ENCODE data around the gene C1S.

The C1S gene

DNA sequence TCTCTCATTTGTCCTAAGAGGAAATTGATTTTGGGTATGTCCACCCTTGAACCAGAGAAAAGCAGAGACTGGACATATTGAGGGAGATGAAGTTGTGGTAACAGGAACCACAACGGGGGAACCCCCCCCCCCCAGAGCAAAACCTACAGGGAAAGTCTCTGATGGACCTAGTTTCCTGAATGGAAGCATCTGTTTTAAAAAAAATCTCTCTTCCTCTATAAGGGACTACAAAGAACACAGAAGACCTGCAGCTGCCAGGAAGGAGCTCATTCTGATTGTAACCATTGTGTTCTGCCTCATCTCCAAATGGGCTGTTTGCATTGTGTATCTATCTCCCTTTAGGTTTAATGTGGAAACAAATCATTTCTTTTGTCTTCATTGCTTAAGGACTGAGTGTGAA is 13.4 kb downstream of the C1S start:
- Mint-ChIP-seq H3K9me3 (no peaks in the 10 kb centered on the region), H3K27me3 (peaks cover 63% of the 10 kb centered on the region), H3K36me3 (no peaks in the 10 kb centered on the region), H3K4me1 (peaks cover 5% of the 10 kb centered on the region), H3K4me3 (no peak overlapping the region), H3K27ac (no peak overlapping the region)
- CTCF ChIA-PET: interaction anchor here (1.0 kb wide), 1 partner anchor 39 kb away, joined by 3 read pairs; no protein-coding TSS in a partner anchor
- no peak for DNase-seq

GRCh38 chr12:7075518-7075917 is 15.0 kb downstream of the C1S start:
- H3K27me3 Mint-ChIP-seq: peaks cover 50% of the 10 kb centered on the region
- no peak for DNase-seq
- CTCF ChIA-PET: no interaction called here

DNA sequence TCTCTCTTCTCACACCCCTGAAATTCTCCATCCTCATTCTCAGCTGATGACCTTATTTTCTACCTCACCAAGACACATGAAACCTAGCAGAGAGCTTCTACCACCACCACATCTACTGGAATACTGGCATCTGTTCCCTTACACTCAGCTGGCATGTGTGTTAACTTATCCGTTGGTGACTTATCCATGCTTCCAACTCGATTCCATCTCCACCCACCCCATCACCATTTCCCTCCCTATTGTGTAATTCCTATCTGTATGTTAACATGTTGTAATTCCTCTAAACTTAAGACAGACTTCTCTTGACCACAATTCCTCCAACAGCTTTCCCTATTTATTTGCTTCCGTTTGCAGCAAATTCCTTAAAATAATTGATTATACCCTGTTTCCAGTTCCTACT is 15.4 kb downstream of the C1S start:
- Mint-ChIP-seq H3K4me3 (no peak overlapping the region), H3K4me1 (peaks cover 5% of the 10 kb centered on the region), H3K9me3 (no peaks in the 10 kb centered on the region), H3K27ac (no peak overlapping the region), H3K27me3 (peaks cover 50% of the 10 kb centered on the region), H3K36me3 (no peaks in the 10 kb centered on the region)
- no peak for DNase-seq
- CTCF ChIA-PET: no interaction called here

More at GRCh38 chr12:7075518-7075917, 15.0 kb downstream of the C1S start:
- Mint-ChIP-seq H3K9me3 (no peaks in the 10 kb centered on the region), H3K36me3 (no peaks in the 10 kb centered on the region), H3K4me3 (no peak overlapping the region), H3K4me1 (peaks cover 5% of the 10 kb centered on the region), H3K27ac (no peak overlapping the region)

DNA sequence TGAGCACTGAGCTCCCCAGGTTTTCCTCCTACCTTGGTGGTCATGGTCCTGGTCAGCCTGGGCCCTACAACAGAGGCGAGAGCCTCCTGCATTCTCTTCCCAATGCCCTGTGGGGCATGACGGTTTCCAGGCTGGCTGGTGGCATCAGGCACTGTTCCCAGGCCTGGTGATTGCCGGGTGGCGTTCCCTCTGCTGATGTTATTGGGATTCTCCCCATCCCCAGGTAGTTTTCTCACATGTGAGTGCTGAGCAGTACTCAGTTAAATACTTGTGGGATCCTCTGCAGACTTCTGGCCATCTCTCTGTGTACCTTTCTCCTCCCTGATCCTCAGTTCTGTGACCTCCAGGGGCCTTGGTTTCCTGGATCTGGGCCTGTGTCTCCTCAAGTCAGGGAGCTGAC is 16.0 kb downstream of the C1S start:
- peaks cover 5% of the 10 kb centered on the region for H3K4me1 Mint-ChIP-seq
- H3K27ac Mint-ChIP-seq: no peak overlapping the region
- peaks cover 50% of the 10 kb centered on the region for H3K27me3 Mint-ChIP-seq
- no peaks in the 10 kb centered on the region for H3K36me3 Mint-ChIP-seq
- CTCF ChIA-PET: interaction anchor here (0.8 kb wide), 1 partner anchor 8 kb away, joined by 3 read pairs; no protein-coding TSS in a partner anchor
- DNase-seq: no peak
- H3K9me3 Mint-ChIP-seq: no peaks in the 10 kb centered on the region
- H3K4me3 Mint-ChIP-seq: no peak overlapping the region

DNA sequence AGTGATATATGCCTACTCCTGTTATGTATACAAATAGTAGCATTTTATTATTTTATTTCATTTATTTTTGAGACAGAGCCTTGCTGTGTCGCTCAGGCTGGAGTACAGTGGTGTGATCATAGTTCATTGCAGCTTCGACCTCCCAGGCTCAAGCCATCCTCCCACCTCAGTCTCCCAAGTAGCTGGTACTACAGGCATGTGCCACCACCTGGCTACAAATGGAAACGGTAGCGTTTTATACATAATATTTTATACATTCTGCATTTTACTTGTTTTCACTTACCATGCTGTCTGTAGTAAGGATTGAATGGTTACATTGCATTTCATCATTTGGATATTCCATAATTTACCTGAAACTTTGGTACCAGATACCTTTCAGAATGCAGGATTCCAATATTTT is 17.6 kb downstream of the C1S start:
- H3K27ac Mint-ChIP-seq: no peak overlapping the region
- DNase-seq: no peak
- peaks cover under 1% of the 10 kb centered on the region for H3K36me3 Mint-ChIP-seq
- H3K4me3 Mint-ChIP-seq: no peak overlapping the region
- peaks cover 5% of the 10 kb centered on the region for H3K4me1 Mint-ChIP-seq
- CTCF ChIA-PET: interaction anchor here (0.8 kb wide), 1 partner anchor 35 kb away, joined by 5 read pairs; no protein-coding TSS in a partner anchor
- H3K9me3 Mint-ChIP-seq: peaks cover 2% of the 10 kb centered on the region
- peaks cover 39% of the 10 kb centered on the region for H3K27me3 Mint-ChIP-seq

GRCh38 chr12:7079826-7080125 is 19.3 kb downstream of the C1S start:
- H3K4me1 Mint-ChIP-seq: peaks cover 5% of the 10 kb centered on the region
- CTCF ChIA-PET: interaction anchor here (0.6 kb wide), 1 partner anchor 1740 kb away, joined by 3 read pairs; no protein-coding TSS in a partner anchor
- DNase-seq: no peak
- peaks cover 5% of the 10 kb centered on the region for H3K9me3 Mint-ChIP-seq
- H3K27me3 Mint-ChIP-seq: peaks cover 23% of the 10 kb centered on the region
- peaks cover 3% of the 10 kb centered on the region for H3K36me3 Mint-ChIP-seq
- H3K4me3 Mint-ChIP-seq: no peak overlapping the region
- H3K27ac Mint-ChIP-seq: no peak overlapping the region

DNA sequence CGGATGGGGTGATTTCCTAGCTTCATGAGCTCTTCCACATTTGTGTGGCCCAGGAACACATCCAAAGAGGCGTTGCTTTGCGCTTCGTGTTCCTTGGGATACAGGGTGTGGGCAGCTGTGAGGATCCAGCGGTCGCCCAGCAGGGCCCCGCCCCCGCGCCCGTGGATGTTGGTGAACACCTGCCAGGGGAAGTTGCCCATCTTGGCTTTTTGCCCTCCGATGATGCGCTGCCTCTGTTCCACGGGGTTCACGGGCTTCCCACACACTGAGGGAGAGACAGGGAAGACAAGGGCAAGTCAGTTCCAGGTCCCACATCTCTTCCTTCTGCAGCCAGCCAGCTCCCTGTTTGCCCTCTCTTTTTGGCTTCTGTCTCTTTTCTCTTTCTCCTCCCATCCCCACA is 20.5 kb downstream of the C1S start:
- no peak overlapping the region for H3K27ac Mint-ChIP-seq
- DNase-seq: no peak
- H3K36me3 Mint-ChIP-seq: peaks cover 3% of the 10 kb centered on the region
- H3K27me3 Mint-ChIP-seq: peaks cover 16% of the 10 kb centered on the region
- H3K9me3 Mint-ChIP-seq: peaks cover 5% of the 10 kb centered on the region
- CTCF ChIA-PET: no interaction called here
- H3K4me1 Mint-ChIP-seq: no peaks in the 10 kb centered on the region
- no peak overlapping the region for H3K4me3 Mint-ChIP-seq

DNA sequence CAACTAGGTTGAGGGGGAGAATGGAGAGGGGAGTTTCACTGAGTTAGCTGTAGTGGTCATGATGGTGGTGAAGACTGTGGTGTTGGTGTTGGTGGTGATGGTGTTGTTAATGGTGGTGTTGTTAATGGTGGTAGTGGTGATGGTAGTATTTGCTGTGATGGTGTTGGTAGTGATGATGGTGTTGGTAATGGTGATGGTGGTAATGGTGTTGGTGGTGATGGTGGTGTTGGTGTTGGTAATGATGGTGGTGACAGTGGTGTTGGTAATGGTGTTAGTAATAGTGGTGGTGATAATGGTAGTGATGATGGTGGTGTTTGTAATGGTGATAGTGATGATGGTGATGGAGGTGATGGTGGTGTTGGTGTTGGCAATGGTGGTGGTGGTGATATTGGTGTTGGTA is 22.6 kb downstream of the C1S start:
- no peak overlapping the region for H3K27ac Mint-ChIP-seq
- H3K27me3 Mint-ChIP-seq: peaks cover 4% of the 10 kb centered on the region
- no peaks in the 10 kb centered on the region for H3K4me1 Mint-ChIP-seq
- H3K4me3 Mint-ChIP-seq: no peak overlapping the region
- H3K9me3 Mint-ChIP-seq: peaks cover 5% of the 10 kb centered on the region
- H3K36me3 Mint-ChIP-seq: peaks cover 3% of the 10 kb centered on the region
- DNase-seq: no peak
- CTCF ChIA-PET: no interaction called here

DNA sequence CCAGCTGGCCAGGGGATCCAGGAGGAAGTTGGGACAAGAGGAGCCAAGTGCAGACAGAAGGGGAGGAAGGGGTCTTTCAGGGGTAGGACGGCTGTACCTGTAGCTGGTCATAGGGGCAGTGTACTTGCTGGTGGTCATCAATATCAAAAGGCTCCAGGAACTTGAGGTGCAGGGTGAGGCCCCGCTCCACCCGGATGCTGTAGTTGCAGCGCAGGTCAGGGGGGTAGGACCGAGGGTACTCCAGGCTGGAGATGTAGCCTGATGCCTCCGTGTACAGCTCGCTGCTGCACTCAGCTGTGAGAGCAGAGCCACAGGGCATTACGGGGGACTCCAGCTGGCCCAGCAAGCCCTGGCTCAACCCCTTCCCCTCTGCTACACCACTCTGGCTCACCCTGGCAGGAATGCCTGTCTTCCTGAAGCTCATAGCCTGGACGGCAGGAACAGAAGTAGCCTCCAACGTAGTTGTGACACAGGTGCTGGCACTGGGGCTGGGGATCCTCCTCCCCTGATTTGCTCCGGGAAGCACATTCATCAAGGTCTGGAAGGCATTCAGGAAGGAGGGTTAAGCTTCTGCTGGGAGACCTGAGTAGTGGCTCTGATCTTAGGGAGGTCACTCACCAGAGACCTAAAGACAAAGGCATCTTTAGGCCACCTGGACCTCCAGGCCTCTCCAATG is 28.8 kb downstream of the C1S start:
- Mint-ChIP-seq H3K36me3 (no peaks in the 10 kb centered on the region), H3K4me3 (no peak overlapping the region), H3K9me3 (no peaks in the 10 kb centered on the region), H3K4me1 (peaks cover 13% of the 10 kb centered on the region), H3K27me3 (peaks cover 19% of the 10 kb centered on the region), H3K27ac (no peak overlapping the region)
- no peak for DNase-seq
- CTCF ChIA-PET: interaction anchor here (0.5 to 1.1 kb wide), 4 partner anchors 19 to 121 kb away, joined by 3 to 6 read pairs (median 3); no protein-coding TSS in a partner anchor

- Mint-ChIP-seq H3K27ac (no peak overlapping the region), H3K27me3 (peaks cover 19% of the 10 kb centered on the region), H3K9me3 (no peaks in the 10 kb centered on the region), H3K4me1 (peaks cover 13% of the 10 kb centered on the region), H3K4me3 (no peak overlapping the region), H3K36me3 (no peaks in the 10 kb centered on the region)
- CTCF ChIA-PET: interaction anchor here (1.1 to 1.8 kb wide), 3 partner anchors 18 to 146 kb away, joined by 6 read pairs; no protein-coding TSS in a partner anchor
- DNase-seq: no peak
Observed at GRCh38 chr12:7090222-7090998, 29.9 kb downstream of the C1S start.

DNA sequence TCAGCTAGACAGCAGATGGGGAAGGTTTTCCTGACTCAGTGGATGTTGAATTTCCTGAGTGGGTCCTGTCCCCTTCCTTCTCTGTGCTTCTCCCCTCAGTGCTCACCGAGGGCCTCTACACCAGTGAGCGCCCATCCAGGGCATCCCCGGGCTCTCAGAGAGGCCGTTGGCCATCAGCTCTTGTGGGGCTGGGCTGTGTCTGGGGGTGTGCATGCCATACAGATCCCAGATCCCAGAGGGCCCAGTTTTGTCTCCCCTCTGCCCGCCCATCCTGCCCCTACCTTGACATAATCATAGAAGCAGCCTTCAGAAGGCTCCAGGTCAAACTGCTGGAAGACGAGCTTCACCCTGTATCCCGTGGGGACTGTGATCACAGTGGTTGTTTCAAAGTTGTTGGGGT is 30.7 kb downstream of the C1S start:
- H3K27ac Mint-ChIP-seq: peak overlapping the region; percentile 34

GRCh38 chr12:7091660-7092228 is 31.2 kb downstream of the C1S start:
- H3K4me3 Mint-ChIP-seq: peak overlapping the region; percentile 71
- CTCF ChIA-PET: interaction anchor here (0.5 to 1.8 kb wide), 5 partner anchors 16 to 795 kb away, joined by 3 to 6 read pairs (median 3); no protein-coding TSS in a partner anchor
- DNase-seq: no peak
- peak overlapping the region; percentile 63 for H3K27ac Mint-ChIP-seq
- H3K27me3 Mint-ChIP-seq: peaks cover 19% of the 10 kb centered on the region
- H3K36me3 Mint-ChIP-seq: peaks cover under 1% of the 10 kb centered on the region
- H3K4me1 Mint-ChIP-seq: peaks cover 13% of the 10 kb centered on the region
- no peaks in the 10 kb centered on the region for H3K9me3 Mint-ChIP-seq

More for the DNA sequence above, 30.7 kb downstream of the C1S start:
- CTCF ChIA-PET: interaction anchor here (0.5 to 1.8 kb wide), 5 partner anchors 17 to 796 kb away, joined by 3 to 6 read pairs (median 3); no protein-coding TSS in a partner anchor
- no peaks in the 10 kb centered on the region for H3K36me3 Mint-ChIP-seq
- DNase-seq: no peak
- peaks cover 13% of the 10 kb centered on the region for H3K4me1 Mint-ChIP-seq
- no peak overlapping the region for H3K4me3 Mint-ChIP-seq
- H3K27me3 Mint-ChIP-seq: peaks cover 19% of the 10 kb centered on the region
- H3K9me3 Mint-ChIP-seq: no peaks in the 10 kb centered on the region

DNA sequence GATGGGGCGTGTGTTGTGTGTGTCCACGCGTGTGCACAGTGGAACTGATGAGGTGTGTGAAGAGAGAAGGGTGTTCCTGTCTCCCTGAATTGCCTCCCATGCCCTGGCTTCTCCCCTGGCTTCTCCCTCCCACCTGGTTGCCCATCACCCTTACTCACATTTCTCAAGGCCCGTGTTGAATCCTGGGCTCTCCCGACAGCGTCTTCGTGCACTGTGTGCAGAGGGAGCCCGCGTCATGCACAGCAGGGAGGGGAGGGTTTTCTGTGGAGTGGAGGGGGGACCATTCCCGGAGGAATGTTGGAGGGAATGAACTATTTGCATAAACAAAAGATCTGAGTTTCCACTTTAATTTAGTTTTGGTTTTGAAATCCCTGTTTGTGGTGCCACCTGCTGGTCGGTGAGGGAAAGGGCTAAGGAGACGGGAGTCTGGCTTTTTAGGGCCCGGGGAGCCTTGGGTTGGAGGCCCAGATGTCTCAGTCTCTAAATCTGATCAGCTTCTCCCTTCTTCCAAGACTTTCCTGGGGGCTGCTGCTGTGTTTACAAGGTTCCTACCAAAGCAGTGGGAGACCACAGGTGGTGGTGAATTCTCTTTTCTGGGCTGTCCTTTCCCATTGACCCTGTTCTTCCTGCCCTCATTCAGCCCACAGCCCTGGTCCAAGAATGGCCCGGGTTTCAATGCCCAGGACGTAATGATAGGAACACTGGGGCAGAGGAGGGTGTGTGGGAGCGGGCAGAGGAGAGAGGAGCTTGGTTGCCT is 31.9 kb downstream of the C1S start, which contains the start of gene C1R:
C1R (minus strand) TSS at position 217 of the 757 bp plus-strand sequence; CDS start at position 160, 57 bp downstream.
- Mint-ChIP-seq H3K4me3 (peak within 1 kb of the TSS; percentile 71), H3K27me3 (peaks cover 19% of the 10 kb centered on the region), H3K36me3 (peaks cover 1% of the 10 kb centered on the region), H3K27ac (peak within 1 kb of the TSS; percentile 63), H3K9me3 (no peaks in the 10 kb centered on the region), H3K4me1 (peaks cover 13% of the 10 kb centered on the region)
- peak; percentile 82 for DNase-seq
- CTCF ChIA-PET: interaction anchor here (0.7 to 2.7 kb wide), 12 partner anchors 17 to 223 kb away, joined by 3 to 15 read pairs (median 4); partner anchors contain the start of genes C1RL and LPCAT3

All from activated naive CD4-positive, alpha-beta T cell treated with anti-CD3 and anti-CD28 coated beads, Interleukin-2, amount 10 ng/mL, durations not matched to agents 7 days and 5 days (primary cell).